ENCODE results near the gene FAM81A. TPM values are rescaled to one million over a fixed set of nuclear protein-coding genes. Genes with fewer than 3 reads are reported as not detected.

The FAM81A gene
- 8.2 to 13.5 TPM (median 12.2 TPM) in 5 replicates for total RNA-seq (2022; extraction: Qiagen RNA extraction; ENCODE audit: low read depth)

GRCh38 chr15:59437817-59438624 is at the start of gene FAM81A:
TSS of gene FAM81A (plus strand) at chr15:59438186. CDS start at chr15:59458627, 20,441 bp downstream.

Other genes starting within 250 kb of the FAM81A start
- gene LDHAL6B, start 231.3 kb upstream of the FAM81A start, total RNA-seq (2022; extraction: Qiagen RNA extraction; ENCODE audit: low read depth): not detected in 5 replicates
- 207 to 342 TPM (median 312 TPM) in 5 replicates for gene MYO1E, start 65.3 kb upstream of the FAM81A start, total RNA-seq (2022; extraction: Qiagen RNA extraction; ENCODE audit: low read depth)
- 152 to 158 TPM (median 154 TPM) in 5 replicates for gene GCNT3, start 173.6 kb downstream of the FAM81A start, total RNA-seq (2022; extraction: Qiagen RNA extraction; ENCODE audit: low read depth)
- 171 to 207 TPM (median 187 TPM) in 5 replicates for gene GTF2A2, start 219.3 kb downstream of the FAM81A start, total RNA-seq (2022; extraction: Qiagen RNA extraction; ENCODE audit: low read depth)

Measured in A549 treated with GW870086 at 1 μM for 4 hours (cell line).